NCI-H2081 (cell line): Measurements from ENCODE around the gene ANKH.

Experiments used
- DNase-seq, 2 experiments: peaks; one replicate each; lab custom pipeline; 2025; lab: John Stamatoyannopoulos, UW

ANKH gene

GRCh38 chr5:14713476-14714390 is 157.8 kb downstream of the ANKH start:
- DNase-seq = no peak

- no peak for DNase-seq
These were observed 158.9 kb downstream of the ANKH start for GRCh38 chr5:14712666-14713065.

- no peak for DNase-seq
These were observed 159.4 kb downstream of the ANKH start for GRCh38 chr5:14712131-14712530.

DNA sequence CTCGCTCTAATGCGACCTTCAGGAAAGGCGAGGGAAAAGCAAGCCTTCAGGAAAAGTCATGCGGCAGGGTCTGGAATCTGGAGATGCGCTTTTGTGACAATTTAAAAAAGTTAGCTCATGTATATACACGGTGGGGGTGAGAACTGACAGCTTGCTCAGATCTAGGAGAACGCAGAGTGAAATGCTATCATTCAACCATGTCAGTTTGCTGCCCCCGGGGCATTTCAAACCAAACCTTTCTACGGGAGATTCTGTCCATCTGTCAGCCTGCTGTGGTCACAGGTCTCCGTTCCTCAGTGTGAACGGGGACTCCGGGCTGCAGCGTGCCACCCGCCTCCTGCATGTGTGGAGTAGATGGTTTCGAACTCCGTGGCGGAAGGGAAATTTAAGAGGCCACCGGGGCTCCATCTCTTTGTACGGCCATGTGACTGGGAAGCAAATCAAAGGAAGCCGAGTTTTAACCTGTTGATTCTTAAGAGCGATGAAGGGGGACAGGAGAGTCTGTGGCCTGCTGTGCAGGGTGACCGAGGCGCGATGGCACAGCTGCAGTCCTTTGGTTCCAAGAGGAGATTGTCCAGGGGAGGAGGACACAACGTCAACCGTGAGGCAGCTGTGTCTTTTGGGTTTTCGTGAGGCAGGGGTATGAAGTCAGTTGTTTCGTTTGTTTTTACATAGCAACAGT is 161.1 kb downstream of the ANKH start:
- no peak for DNase-seq

DNA sequence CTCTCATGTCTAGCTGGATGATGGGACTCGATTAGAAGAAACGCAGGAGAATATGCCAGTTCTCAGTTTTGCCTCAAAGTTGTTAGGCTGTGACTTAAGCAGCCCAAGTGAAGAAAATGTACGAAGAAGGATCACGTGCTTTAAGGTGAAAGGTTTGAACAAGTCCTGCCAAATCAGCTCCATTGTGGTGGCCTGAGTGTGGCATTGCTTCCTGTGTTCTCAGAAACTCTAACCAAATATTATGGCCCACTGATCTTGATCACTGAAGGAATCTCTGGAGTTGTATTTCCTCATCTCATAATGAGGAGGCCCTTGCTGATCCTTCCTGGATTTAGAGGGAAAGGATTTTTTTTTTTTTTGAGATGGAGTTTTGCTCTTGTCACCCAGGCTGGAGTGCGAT is 163.0 kb downstream of the ANKH start:
- no peak for DNase-seq

- no peak for DNase-seq
These were observed 163.7 kb downstream of the ANKH start for GRCh38 chr5:14707811-14708390.

GRCh38 chr5:14706615-14707021 is 165.0 kb downstream of the ANKH start:
- DNase-seq = no peak

GRCh38 chr5:14705556-14705955 is 166.0 kb downstream of the ANKH start:
- no peak for DNase-seq

GRCh38 chr5:14702238-14702839 is 169.2 kb downstream of the ANKH start:
- no peak for DNase-seq

- no peak for DNase-seq
These were observed 170.0 kb downstream of the ANKH start for GRCh38 chr5:14701556-14701955.

DNA sequence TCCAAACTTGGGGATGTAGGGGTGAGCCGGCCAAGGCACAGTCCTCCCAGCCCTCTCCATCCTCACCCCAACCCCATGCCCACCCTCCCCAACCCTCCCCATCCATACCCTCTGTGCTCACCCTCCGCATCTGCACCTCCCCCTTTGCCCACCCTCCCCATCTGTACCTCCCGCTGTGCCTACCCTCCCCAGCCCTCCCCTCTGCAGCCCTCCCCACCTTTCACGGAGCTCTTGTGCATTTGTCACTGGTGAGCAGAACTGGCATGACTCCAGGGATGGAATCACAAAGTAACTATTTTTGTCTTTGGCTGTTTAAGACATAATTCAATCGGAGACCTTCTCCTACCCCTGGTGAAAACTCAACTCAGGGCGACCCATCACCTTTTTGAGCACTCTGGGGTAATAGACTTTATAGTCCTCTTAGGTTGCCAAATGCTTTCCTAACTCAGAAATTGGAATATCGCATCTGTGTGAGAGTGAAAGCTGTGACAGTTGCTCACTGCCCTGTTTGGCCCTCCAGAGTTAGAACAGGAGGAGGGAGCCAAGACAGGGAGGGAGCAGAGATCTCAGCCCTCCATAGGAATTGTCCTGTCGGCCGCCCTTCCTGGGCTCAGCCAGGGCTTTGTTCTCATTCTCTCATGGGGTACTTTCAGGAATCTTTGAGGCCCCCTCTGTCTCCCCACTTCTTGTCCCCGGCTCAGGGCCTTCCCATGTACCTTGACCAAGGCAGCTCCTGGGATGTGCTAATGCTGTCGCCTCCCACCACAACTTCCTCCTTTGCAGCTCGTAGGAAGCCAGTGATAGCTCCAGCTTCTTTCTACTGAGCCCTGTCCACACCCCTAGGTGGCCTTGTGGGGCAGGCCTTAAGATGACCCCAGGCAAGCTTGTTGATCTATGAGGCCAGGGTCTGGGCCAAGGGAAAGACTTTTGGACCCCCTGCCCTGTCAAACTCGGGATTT is 170.8 kb downstream of the ANKH start:
- no peak for DNase-seq

DNA sequence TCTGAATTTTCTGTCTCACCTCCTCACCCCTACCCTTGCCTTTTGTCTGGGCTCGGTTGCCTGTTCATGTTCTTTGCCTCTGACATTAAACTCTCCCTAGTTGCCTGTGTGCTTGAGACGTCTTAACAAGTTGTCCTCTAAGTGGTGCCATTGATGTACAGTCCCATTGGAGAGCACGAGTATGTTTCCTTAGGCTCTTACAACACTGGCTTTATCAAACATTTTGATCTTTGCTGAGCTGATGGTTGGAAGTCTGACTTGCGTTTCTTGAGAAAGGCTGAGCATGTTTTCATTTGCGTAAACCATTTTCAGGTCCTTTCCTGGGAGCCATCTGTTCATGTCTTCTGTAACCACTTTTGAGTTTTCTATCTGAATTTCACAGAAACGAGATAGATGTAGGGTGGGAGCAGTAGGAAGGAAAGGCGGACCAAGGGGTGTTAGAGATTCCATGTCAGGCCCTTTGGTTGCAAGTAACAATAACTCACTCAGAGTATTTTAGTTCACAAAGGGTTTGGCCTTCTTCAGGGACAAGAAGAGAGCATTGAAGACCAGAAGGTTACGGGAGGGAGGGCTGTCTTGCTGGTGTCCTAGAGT is 171.7 kb downstream of the ANKH start:
- no peak for DNase-seq

DNA sequence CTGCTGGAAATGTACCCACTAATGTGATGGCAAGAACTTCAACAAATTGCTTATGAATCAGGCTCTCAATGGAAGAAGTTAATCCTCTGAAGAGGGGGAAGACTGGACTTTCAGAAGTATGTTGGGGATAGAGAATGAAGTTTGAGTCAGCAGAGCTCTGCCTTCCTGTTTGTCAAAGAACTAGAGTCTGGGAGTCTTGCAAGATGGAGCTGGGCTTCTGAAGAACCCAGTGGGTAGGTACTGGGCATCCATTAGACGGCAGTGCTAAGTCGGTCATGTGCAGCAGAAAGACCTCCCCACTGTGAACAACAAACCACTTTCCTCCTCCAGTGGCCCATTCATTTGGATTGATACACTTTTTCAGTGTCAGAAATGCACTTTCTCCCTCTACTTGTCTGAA is 172.4 kb downstream of the ANKH start:
- DNase-seq = no peak

DNA sequence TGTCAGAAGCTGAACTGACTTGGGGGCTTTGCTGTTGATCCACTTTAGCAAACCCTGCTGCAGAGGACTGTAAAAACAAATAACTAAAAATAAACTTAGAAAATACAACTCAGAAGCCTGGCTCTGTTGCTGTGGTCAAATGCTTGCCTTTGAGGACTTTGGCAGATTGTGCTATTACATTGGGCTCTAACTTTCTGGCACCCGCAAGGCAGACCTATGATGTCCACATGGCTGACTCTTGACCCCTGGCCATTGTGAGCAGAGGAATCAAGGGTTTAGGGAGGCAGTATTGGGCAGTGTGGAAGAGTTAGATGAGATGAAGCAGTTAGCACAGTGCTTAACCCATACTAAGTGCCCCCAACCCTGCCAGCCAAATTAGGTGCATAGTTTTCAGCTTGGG is 173.1 kb downstream of the ANKH start:
- DNase-seq = no peak

DNA sequence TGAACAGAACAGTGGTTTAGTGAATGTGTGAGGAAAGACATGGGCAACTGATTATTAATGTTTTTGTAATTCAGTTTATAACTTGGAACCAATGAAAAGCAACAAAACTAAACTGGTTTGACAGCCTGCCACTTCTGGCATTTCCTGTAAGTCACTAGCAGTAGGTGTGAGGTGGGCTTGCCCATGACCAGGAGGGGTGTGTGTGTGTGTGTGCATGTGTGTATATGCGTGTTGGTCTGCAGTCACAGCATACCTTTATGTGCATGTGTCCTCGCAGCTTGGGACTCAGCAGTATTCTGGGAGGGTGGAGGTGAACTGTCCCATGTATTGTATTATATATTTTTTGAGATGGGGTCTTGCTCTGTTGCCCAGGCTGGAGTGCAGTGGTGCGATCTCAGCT is 174.7 kb downstream of the ANKH start:
- no peak for DNase-seq

GRCh38 chr5:14696057-14696456 is 175.5 kb downstream of the ANKH start:
- no peak for DNase-seq

- DNase-seq = no peak
These were observed 176.4 kb downstream of the ANKH start for GRCh38 chr5:14695152-14695551.

DNA sequence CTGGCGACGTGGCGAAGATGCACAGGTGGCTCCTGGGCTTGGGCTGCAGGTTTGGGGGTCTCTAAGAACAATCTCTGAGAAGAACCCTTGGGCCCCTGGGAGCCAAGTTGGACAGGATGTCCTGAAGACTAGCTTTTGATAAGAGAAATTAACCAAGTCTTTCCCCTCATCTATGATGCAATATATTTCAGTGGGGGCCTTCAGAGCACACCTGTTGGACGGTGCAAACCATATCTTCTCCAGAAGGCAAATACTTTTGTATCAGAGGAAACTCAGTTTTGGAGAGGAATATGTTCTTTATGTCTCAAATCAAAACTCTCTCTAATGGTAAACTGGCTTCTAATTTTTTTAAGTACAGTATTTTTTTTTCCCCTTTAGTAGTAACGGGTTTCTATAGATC is 178.5 kb downstream of the ANKH start:
- DNase-seq = no peak

DNA sequence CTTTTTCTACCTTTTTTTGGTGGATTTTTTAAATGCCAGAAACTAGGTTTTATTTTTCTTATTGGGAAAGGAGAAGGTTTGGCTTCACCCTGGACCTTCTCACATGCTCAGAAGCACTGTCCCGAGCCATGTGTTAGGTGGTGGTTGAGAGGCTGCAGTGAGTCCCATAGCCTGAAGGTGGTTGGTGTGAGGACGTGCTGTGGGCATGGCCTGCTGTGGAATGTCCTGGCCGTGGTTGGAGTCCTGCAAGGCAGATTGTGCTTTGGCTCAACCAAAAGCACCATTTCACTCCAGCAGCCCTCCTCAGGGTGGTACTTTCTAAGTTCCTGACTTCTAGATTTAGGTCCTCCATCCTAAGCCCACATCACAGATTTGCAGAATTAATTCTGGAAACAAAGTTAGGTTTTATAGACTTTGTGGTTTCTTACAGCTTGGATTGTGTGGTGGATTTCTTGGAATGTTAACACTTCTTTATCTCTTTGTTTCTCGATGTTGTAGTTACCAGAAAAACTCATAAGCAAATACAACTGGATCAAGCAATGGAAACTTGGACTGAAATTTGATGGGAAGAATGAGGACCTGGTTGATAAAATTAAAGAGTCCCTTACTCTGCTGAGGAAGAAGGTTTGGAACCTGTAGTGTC is 184.4 kb downstream of the ANKH start:
- DNase-seq = no peak

DNA sequence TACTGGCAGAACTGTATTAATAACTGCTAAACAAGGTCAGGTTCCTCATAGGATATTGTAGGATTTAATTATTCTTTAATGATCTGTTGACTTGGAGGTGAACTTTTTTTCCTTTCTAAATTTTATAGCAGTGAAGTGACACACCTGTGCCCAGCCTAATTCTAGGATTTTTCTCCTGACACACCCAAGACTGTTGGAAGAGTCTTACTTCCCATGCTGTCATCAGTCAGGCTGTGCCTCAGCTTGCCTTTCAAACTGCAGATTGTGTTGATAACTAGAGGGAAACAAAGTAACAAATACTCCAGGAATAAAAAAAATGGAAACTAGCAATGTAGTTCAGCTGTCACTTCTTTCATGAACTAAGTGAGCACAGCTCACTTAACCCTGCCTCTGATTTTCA is 185.1 kb downstream of the ANKH start:
- DNase-seq = no peak

- peak; percentile 71 to 87 for DNase-seq
These were observed 185.8 kb downstream of the ANKH start for GRCh38 chr5:14685757-14686156.
